ENCODE data around the gene CLCC1. TPM values are rescaled to one million over a fixed set of nuclear protein-coding genes. Genes with fewer than 3 reads are reported as not detected.
"Not testable (repeated sequence)": the region's sequence is repeated elsewhere in the genome, so short reads cannot be mapped to it uniquely, and the experiment has no call there.

Gene CLCC1
- total RNA-seq, 1 donor from 2014 or later, result 23.3 TPM

DNA sequence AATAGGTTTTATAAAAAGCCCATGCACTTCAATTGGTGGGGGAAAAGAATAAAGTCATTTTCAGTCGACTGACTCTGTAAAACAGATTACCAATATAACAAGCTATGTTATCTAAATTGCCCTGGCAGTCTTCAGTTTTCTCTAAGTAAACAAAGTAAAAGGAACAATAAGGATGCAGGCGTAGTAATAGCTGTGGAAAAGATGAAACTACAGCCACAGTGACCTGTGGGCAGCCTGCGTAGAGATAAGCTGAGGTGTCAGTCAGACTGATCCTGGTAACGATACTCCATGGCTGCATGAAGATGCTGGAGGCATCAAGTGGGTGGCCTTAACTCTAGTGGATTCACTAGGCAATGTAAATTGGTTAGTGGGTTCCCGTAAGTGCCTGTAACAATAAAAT lies 29.3 kb downstream of the CLCC1 start:
- H3F3A ChIP-seq (ENCODE audit: low read depth), result no peaks in the 10 kb centered on the region
- no peak overlapping the region for H3K4me3 ChIP-seq
- H3K27ac Mint-ChIP-seq, result no peak overlapping the region
- no peaks in the 10 kb centered on the region for H3K9me3 Mint-ChIP-seq
- peaks cover 8% of the 10 kb centered on the region for H3K36me3 ChIP-seq
- no peak overlapping the region for H3K4me2 ChIP-seq
- no peak for TF ChIP-seq EZH2phosphoT487 (IDR thresholded peaks at IDR 0.05)
- no peak for TF ChIP-seq CTCF (IDR thresholded peaks at IDR 0.05)
- TF ChIP-seq EZH2 (IDR thresholded peaks at IDR 0.05), result no peak
- H3K36me3 Mint-ChIP-seq, result peaks cover 20% of the 10 kb centered on the region
- H3K79me2 ChIP-seq (ENCODE audit: low read depth), result no peaks in the 10 kb centered on the region
- H3K27me3 Mint-ChIP-seq (ENCODE audit: insufficient read depth, low read depth), result peaks cover 2% of the 10 kb centered on the region
- H3K27ac ChIP-seq, result no peak overlapping the region
- H3K4me1 ChIP-seq, result no peaks in the 10 kb centered on the region
- H2AFZ ChIP-seq (replicated peaks), result no peak overlapping the region
- no peaks in the 10 kb centered on the region for H4K20me1 ChIP-seq (ENCODE audit: low read depth)
- H3K27me3 ChIP-seq, result no peaks in the 10 kb centered on the region
- H3K4me3 Mint-ChIP-seq, result no peak overlapping the region
- no peaks in the 10 kb centered on the region for H3K4me1 Mint-ChIP-seq
- H3K9me3 ChIP-seq (ENCODE audit: low read depth), result no peaks in the 10 kb centered on the region
- no peak overlapping the region for H3K9ac ChIP-seq
- no peak for DNase-seq (ENCODE audit: low spot score)

GRCh38 chr1:108927565-108927964 lies 35.7 kb downstream of the CLCC1 start:
- not testable (repeated sequence) for H3F3A ChIP-seq (ENCODE audit: low read depth); H3K4me1 ChIP-seq; H3K27me3 ChIP-seq; H3K9ac ChIP-seq; H3K4me3 Mint-ChIP-seq; H3K4me3 ChIP-seq; H4K20me1 ChIP-seq (ENCODE audit: low read depth); H3K4me1 Mint-ChIP-seq; H3K36me3 ChIP-seq; H3K27ac Mint-ChIP-seq; DNase-seq (ENCODE audit: low spot score); H3K27me3 Mint-ChIP-seq (ENCODE audit: insufficient read depth, low read depth); H3K4me2 ChIP-seq; H3K27ac ChIP-seq; H2AFZ ChIP-seq (replicated peaks); H3K9me3 Mint-ChIP-seq; H3K79me2 ChIP-seq (ENCODE audit: low read depth); H3K9me3 ChIP-seq (ENCODE audit: low read depth)
- peaks cover 18% of the 10 kb centered on the region for H3K36me3 Mint-ChIP-seq

GRCh38 chr1:108925920-108926319 lies 37.4 kb downstream of the CLCC1 start:
- H3K36me3 ChIP-seq, result peaks cover 7% of the 10 kb centered on the region
- no peaks in the 10 kb centered on the region for H3K4me1 Mint-ChIP-seq
- H3K4me3 Mint-ChIP-seq, result no peak overlapping the region
- H2AFZ ChIP-seq (replicated peaks), result no peak overlapping the region
- no peaks in the 10 kb centered on the region for H3K27me3 ChIP-seq
- H3K9ac ChIP-seq, result no peak overlapping the region
- no peak for DNase-seq (ENCODE audit: low spot score)
- H3K4me3 ChIP-seq, result no peak overlapping the region
- H3K79me2 ChIP-seq (ENCODE audit: low read depth), result no peaks in the 10 kb centered on the region
- H3K27ac Mint-ChIP-seq, result no peak overlapping the region
- no peaks in the 10 kb centered on the region for H3K4me1 ChIP-seq
- no peaks in the 10 kb centered on the region for H3K9me3 Mint-ChIP-seq
- no peaks in the 10 kb centered on the region for H3K27me3 Mint-ChIP-seq (ENCODE audit: insufficient read depth, low read depth)
- H3K27ac ChIP-seq, result no peak overlapping the region
- H3F3A ChIP-seq (ENCODE audit: low read depth), result no peaks in the 10 kb centered on the region
- peaks cover 17% of the 10 kb centered on the region for H3K36me3 Mint-ChIP-seq
- H4K20me1 ChIP-seq (ENCODE audit: low read depth), result no peaks in the 10 kb centered on the region
- no peak overlapping the region for H3K4me2 ChIP-seq
- no peak for TF ChIP-seq CTCF (IDR thresholded peaks at IDR 0.05)
- TF ChIP-seq EZH2 (IDR thresholded peaks at IDR 0.05), result no peak
- TF ChIP-seq EZH2phosphoT487 (IDR thresholded peaks at IDR 0.05), result no peak
- no peaks in the 10 kb centered on the region for H3K9me3 ChIP-seq (ENCODE audit: low read depth)

DNA sequence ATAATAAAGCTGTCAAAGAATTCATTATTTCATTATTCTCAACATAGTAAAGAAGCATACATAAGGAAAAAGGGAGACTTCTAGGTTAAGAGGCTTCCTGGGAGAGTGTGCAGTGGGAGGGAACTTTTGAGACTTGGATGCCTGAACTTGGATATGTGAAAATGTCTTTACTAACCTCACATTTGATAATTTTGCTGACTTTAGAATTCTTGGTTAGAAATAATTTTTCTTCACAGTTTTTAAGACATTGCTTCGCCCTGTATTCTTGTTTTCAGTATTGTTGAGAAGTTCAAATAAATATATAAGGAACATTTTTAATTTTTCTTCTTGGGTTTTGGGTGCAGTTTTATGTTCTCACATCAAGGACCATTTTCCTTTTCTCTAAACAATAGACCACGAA lies 46.5 kb downstream of the CLCC1 start:
- Histone ChIP-seq H3K4me1 (no peaks in the 10 kb centered on the region), H4K20me1 (ENCODE audit: low read depth) (no peaks in the 10 kb centered on the region), H3K9me3 (ENCODE audit: low read depth) (no peaks in the 10 kb centered on the region), H3K79me2 (ENCODE audit: low read depth) (no peaks in the 10 kb centered on the region), H2AFZ (replicated peaks) (no peak overlapping the region), H3K4me2 (no peak overlapping the region), H3K4me3 (no peak overlapping the region), H3K27ac (no peak overlapping the region), H3F3A (ENCODE audit: low read depth) (no peaks in the 10 kb centered on the region), H3K27me3 (no peaks in the 10 kb centered on the region), H3K9ac (no peak overlapping the region), H3K36me3 (no peaks in the 10 kb centered on the region)
- Mint-ChIP-seq H3K4me1 (no peaks in the 10 kb centered on the region), H3K27ac (no peak overlapping the region), H3K9me3 (no peaks in the 10 kb centered on the region), H3K36me3 (peaks cover 8% of the 10 kb centered on the region), H3K27me3 (ENCODE audit: insufficient read depth, low read depth) (no peaks in the 10 kb centered on the region), H3K4me3 (no peak overlapping the region)
- TF ChIP-seq CTCF (IDR thresholded peaks at IDR 0.05), result no peak
- no peak for TF ChIP-seq EZH2 (IDR thresholded peaks at IDR 0.05)
- no peak for TF ChIP-seq EZH2phosphoT487 (IDR thresholded peaks at IDR 0.05)
- no peak for DNase-seq (ENCODE audit: low spot score)

Small RNA genes lying within 50 kb of the gene (small RNA-seq; reads per million reads assigned to genes)
- gene BX679664.2, result not detected

Other genes starting within 250 kb of the CLCC1 start
- gene STXBP3, start 216.8 kb downstream of the CLCC1 start, total RNA-seq (ENCODE audit: low replicate concordance), result 63.8 and 89.8 TPM in 2 replicates
- gene AKNAD1, start 106.4 kb downstream of the CLCC1 start, total RNA-seq (ENCODE audit: low replicate concordance), result not detected in 2 replicates
- gene GPSM2, start 86.5 kb downstream of the CLCC1 start, total RNA-seq (ENCODE audit: low replicate concordance), result 25.7 and 35.4 TPM in 2 replicates
- gene WDR47, start 78.6 kb upstream of the CLCC1 start, total RNA-seq (ENCODE audit: low replicate concordance), result 8.2 and 17.3 TPM in 2 replicates
- gene TAF13, start 112.5 kb upstream of the CLCC1 start, total RNA-seq (ENCODE audit: low replicate concordance), result 26.9 and 48.4 TPM in 2 replicates
- 18.5 and 22.1 TPM in 2 replicates for gene TMEM167B, start 127.3 kb upstream of the CLCC1 start, total RNA-seq (ENCODE audit: low replicate concordance)
- 1.5 and 2.0 TPM in 2 replicates for gene ELAPOR1, start 150.6 kb upstream of the CLCC1 start, total RNA-seq (ENCODE audit: low replicate concordance)